DOHH2 (cell line): ENCODE results near the gene LRRC23.
"Not testable (repeated sequence)": the region's sequence is repeated elsewhere in the genome, so short reads cannot be mapped to it uniquely, and the experiment has no call there.

Experiments
- H3F3A ChIP-seq: fragments of 200-600 bp; sonication (generic), shearing (Covaris generic); 2 replicates; pipeline ENCODE4 v1.6.0; 2016; ENCODE audit warnings: antibody characterized with exemption, mild to moderate bottlenecking; ENCODE audit not compliant: control insufficient read depth, insufficient read depth
- H3K27ac ChIP-seq: fragments of 200-600 bp; sonication (generic); 2 replicates; pipeline ENCODE4 v1.5.1; 2014; ENCODE audit warnings: low read depth, mild to moderate bottlenecking, low read length, moderate library complexity
- H3K27me3 ChIP-seq: fragments of 200-600 bp; sonication (generic); 2 replicates; pipeline ENCODE4 v1.6.1; 2014; ENCODE audit warnings: mild to moderate bottlenecking, low read length, mixed read lengths; ENCODE audit not compliant: control insufficient read depth
- H3K36me3 ChIP-seq: fragments of 200-600 bp; sonication (generic); 2 replicates; pipeline ENCODE4 v1.6.1; 2014; ENCODE audit warnings: mild to moderate bottlenecking, low read length, moderate library complexity, mixed read lengths; ENCODE audit not compliant: control insufficient read depth
- H3K4me1 ChIP-seq: fragments of 200-600 bp; sonication (generic); 2 replicates; pipeline ENCODE4 v1.6.1; 2014; ENCODE audit warnings: mild to moderate bottlenecking, low read length, mixed read lengths; ENCODE audit not compliant: control insufficient read depth
- H3K4me2 ChIP-seq: fragments of 200-600 bp; sonication (generic); 2 replicates; pipeline ENCODE4 v1.6.0; 2014; ENCODE audit warnings: mild to moderate bottlenecking, low read length, moderate library complexity
- H3K4me3 ChIP-seq: fragments of 200-600 bp; sonication (generic); 2 replicates; pipeline ENCODE4 v1.5.1; 2014; ENCODE audit warnings: mild to moderate bottlenecking, low read length, mixed read lengths
- H3K79me2 ChIP-seq: fragments of 200-600 bp; sonication (generic); 2 replicates; pipeline ENCODE4 v1.6.1; 2014; ENCODE audit warnings: mild to moderate bottlenecking, low read length, mixed read lengths; ENCODE audit not compliant: control insufficient read depth
- H3K9me2 ChIP-seq: fragments of 200-600 bp; sonication (generic); replicated peaks from 2 replicates; pipeline ENCODE4 v1.6.1; 2014; ENCODE audit warnings: mild to moderate bottlenecking, low read length, mixed read lengths; ENCODE audit not compliant: control insufficient read depth
- H3K9me3 ChIP-seq: fragments of 200-600 bp; sonication (generic); 2 replicates; pipeline ENCODE4 v1.6.1; 2014; ENCODE audit warnings: antibody characterized with exemption, low read length, mixed read lengths; ENCODE audit not compliant: control insufficient read depth, insufficient read depth
- H4K20me1 ChIP-seq: fragments of 200-600 bp; sonication (generic); 2 replicates; pipeline ENCODE4 v1.6.0; 2014; ENCODE audit warnings: low read depth, mild to moderate bottlenecking, antibody characterized with exemption, low read length, moderate library complexity; ENCODE audit not compliant: control insufficient read depth, insufficient read depth
- CTCF ChIP-seq: fragments of 200-600 bp; sonication (generic); IDR thresholded peaks from one replicate; pipeline ENCODE4 v1.5.1; 2014; ENCODE audit warnings: antibody characterized with exemption, mild to moderate bottlenecking, low read depth, low read length; ENCODE audit not compliant: poor library complexity, severe bottlenecking
- EZH2phosphoT487 ChIP-seq: fragments of 200-600 bp; sonication (generic); IDR thresholded peaks from 2 replicates; pipeline ENCODE4 v1.6.1; 2017; ENCODE audit warnings: borderline replicate concordance, mild to moderate bottlenecking, antibody characterized with exemption, low read length, moderate library complexity, mixed read lengths

LRRC23 gene

GRCh38 chr12:6869049-6870021, 35.3 kb upstream of the LRRC23 start:
- peaks cover 78% of the 10 kb centered on the region for H3K36me3 ChIP-seq
- no peaks in the 10 kb centered on the region for H3K9me3 ChIP-seq
- H3K27ac ChIP-seq, result peak overlapping the region; percentile 85
- peaks cover 24% of the 10 kb centered on the region for H4K20me1 ChIP-seq
- no peaks in the 10 kb centered on the region; the same call in 1 of the 2 replicates for H3K27me3 ChIP-seq
- H3K79me2 ChIP-seq, result peaks cover 40% of the 10 kb centered on the region
- H3K4me2 ChIP-seq, result peak overlapping the region; percentile 88
- peaks cover 56% of the 10 kb centered on the region for H3K4me1 ChIP-seq
- no peaks in the 10 kb centered on the region for H3K9me2 ChIP-seq
- no peak for TF ChIP-seq EZH2phosphoT487
- peak; percentile 83 for TF ChIP-seq CTCF
- H3F3A ChIP-seq, result peaks cover 34% of the 10 kb centered on the region
- peak overlapping the region; percentile 99 for H3K4me3 ChIP-seq

- H3K4me1 ChIP-seq, result peaks cover 56% of the 10 kb centered on the region
- H4K20me1 ChIP-seq, result peaks cover 24% of the 10 kb centered on the region
- peak overlapping the region; percentile 88; the same call in 1 of the 2 replicates for H3K4me2 ChIP-seq
- not testable (repeated sequence) for H3K9me2 ChIP-seq, H3K27me3 ChIP-seq, H3K4me3 ChIP-seq, H3K27ac ChIP-seq, H3K9me3 ChIP-seq
- peaks cover 34% of the 10 kb centered on the region for H3F3A ChIP-seq
- H3K79me2 ChIP-seq, result peaks cover 40% of the 10 kb centered on the region
- peaks cover 76% of the 10 kb centered on the region for H3K36me3 ChIP-seq
Measured at GRCh38 chr12:6870304-6870703, 34.3 kb upstream of the LRRC23 start.

GRCh38 chr12:6871052-6871957, 33.3 kb upstream of the LRRC23 start:
- peaks cover 24% of the 10 kb centered on the region for H4K20me1 ChIP-seq
- TF ChIP-seq CTCF, result no peak
- no peak for TF ChIP-seq EZH2phosphoT487

More at GRCh38 chr12:6871052-6871957, 33.3 kb upstream of the LRRC23 start:
- peaks cover 55% of the 10 kb centered on the region for H3K4me1 ChIP-seq
- peaks cover 34% of the 10 kb centered on the region for H3F3A ChIP-seq
- peak overlapping the region; percentile 42 for H3K27ac ChIP-seq
- H3K9me3 ChIP-seq, result no peaks in the 10 kb centered on the region
- H3K4me2 ChIP-seq, result peak overlapping the region; percentile 88
- H3K27me3 ChIP-seq, result no peaks in the 10 kb centered on the region; the same call in 1 of the 2 replicates
- no peaks in the 10 kb centered on the region for H3K9me2 ChIP-seq
- H3K4me3 ChIP-seq, result peak overlapping the region; percentile 78
- H3K36me3 ChIP-seq, result peaks cover 69% of the 10 kb centered on the region
- H3K79me2 ChIP-seq, result peaks cover 40% of the 10 kb centered on the region
